Esophagus squamous epithelium (tissue), 5 donors: ENCODE data around the gene FNDC3A. TPM values are rescaled to one million over a fixed set of nuclear protein-coding genes. Genes with fewer than 3 reads are reported as not detected.

Source experiments
- DNase-seq: peaks from one replicate; lab custom pipeline; 2025; lab: John Stamatoyannopoulos, UW
- H3K27ac ChIP-seq, 4 donors: fragments of 200-600 bp; sonication (generic); one replicate each; pipeline ENCODE4 v1.5.1; 2016 to 2019; ENCODE audit warnings: mild to moderate bottlenecking in 1 of 4
- H3K27me3 ChIP-seq, 4 donors: fragments of 200-600 bp; sonication (generic); 1 replicate in 3 of 4; 2 replicates in 1 of 4; pipeline versions ENCODE4 v1.5.1 to v1.6.0; 2017 to 2021; ENCODE audit warnings: antibody characterized with exemption in 1 of 4
- H3K36me3 ChIP-seq, 3 donors: fragments of 200-600 bp; sonication (generic); one replicate each; pipeline ENCODE4 v1.5.1; 2016 to 2019
- H3K4me1 ChIP-seq, 3 donors: fragments of 200-600 bp; sonication (generic); one replicate each; pipeline ENCODE4 v1.5.1; 2017 to 2019
- H3K4me3 ChIP-seq, 4 donors: fragments of 200-600 bp; sonication (generic); 1 replicate in 3 of 4; 2 replicates in 1 of 4; pipeline ENCODE4 v1.5.1; 2016 to 2019; ENCODE audit warnings: mild to moderate bottlenecking in 2 of 4, moderate library complexity in 1 of 4
- H3K9me3 ChIP-seq, 3 donors: fragments of 200-600 bp; sonication (generic); one replicate each; pipeline ENCODE4 v1.5.1; 2016 to 2019
- CTCF ChIP-seq, 6 experiments: fragments of 450-650 bp in 4 of 6; fragments of 200-600 bp in 2 of 6; sonication (generic) in 2 of 6; IDR thresholded peaks; one replicate each; pipeline ENCODE4 v1.5.1; 2016 to 2019; ENCODE audit warnings: antibody characterized with exemption in 6 of 6, mild to moderate bottlenecking in 4 of 6, moderate library complexity in 4 of 6
- POLR2A ChIP-seq, 4 donors: fragments of 450-650 bp; IDR thresholded peaks; one replicate each; pipeline ENCODE4 v1.6.1; 2017; ENCODE audit warnings: antibody characterized with exemption in 4 of 4, mild to moderate bottlenecking in 4 of 4, moderate library complexity in 3 of 4
- WGBS, 2 donors: methylation state at CpG; one replicate each; pipeline ENCODE4 v1.1.5; 2018; 5-methylcytosine and 5-hydroxymethylcytosine counted together
- intact Hi-C: fragments of 100-400 bp; cut with DNase I; formaldehyde crosslinking; loops from one replicate; pipeline ENCODE4 v1.15.0; 2022
- total RNA-seq, 4 donors: library from RNA; depleted of rRNA; stranded (reverse); fragments of >200 nt; gene quantifications; one replicate each; pipeline ENCODE4 v1.1.0, GENCODE V29; 2016
- donor health status: DM: yes; HTN: yes; CAD: no.

The FNDC3A gene
- total RNA-seq, 4 donors from 2014 or later, result 10.0 to 29.8 (median 19.5) TPM

DNA sequence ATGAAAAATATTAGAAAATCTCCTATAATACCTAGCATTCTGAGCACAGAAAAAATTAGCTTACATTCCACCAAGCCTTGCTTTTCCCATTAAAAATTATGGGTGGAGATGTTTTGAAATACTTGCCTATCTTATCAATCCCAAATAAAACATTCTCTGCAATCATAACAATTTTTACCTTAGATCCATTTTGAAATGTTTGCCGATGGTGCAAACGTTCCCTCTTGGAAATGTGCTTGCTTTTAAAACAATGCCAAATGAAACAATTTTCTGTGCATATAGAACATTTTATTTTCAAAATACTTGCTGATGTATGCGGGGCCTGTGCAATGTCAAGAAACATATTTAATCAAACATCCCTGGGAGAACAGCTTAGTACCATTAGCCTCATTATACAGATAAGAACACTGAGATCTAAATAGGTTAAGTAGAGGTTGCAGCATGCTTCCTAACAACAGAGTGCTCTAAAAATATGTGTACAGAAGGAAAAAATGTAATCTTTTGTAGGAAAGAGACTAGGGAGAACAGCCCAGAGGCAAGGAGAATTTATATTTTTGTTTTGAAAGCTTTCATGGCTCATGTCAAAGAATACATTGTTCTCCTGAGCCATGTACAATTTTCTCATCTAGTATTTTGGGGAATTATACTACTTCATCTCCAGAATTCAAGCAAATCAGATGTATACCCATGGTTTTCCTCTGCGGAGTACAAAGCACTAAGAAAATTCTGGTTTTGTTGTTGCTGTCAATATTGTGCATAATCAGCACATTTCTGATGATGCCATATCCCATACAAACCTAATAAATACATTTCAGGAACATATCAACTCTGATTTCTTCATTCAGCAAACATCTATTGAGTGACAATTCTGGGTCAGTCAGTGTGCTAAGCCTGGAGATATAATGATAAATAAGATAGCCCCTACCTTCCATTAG lies 25.9 kb upstream of the FNDC3A start:
- Histone ChIP-seq H3K36me3 (no peaks in the 10 kb centered on the region), H3K27me3 (no peaks in the 10 kb centered on the region), H3K9me3 (no peaks in the 10 kb centered on the region), H3K4me3 (no peak overlapping the region), H3K27ac (no peak overlapping the region), H3K4me1 (no peaks in the 10 kb centered on the region)
- WGBS, 2 donors, result 57 to 67% methylated on average over 4 of the region's 4 CpGs
- no peak for DNase-seq
- intact Hi-C loops, result no loop called here
- TF ChIP-seq POLR2A (IDR thresholded peaks at IDR 0.05) (no peak), CTCF (IDR thresholded peaks at IDR 0.05) (no peak)

GRCh38 chr13:48950501-48950875 lies 25.2 kb upstream of the FNDC3A start:
- Histone ChIP-seq H3K9me3 (no peaks in the 10 kb centered on the region), H3K27me3 (no peaks in the 10 kb centered on the region), H3K4me1 (no peaks in the 10 kb centered on the region), H3K27ac (no peak overlapping the region), H3K4me3 (no peak overlapping the region), H3K36me3 (no peaks in the 10 kb centered on the region)
- WGBS, 2 donors, result 56 to 68% methylated on average over 1 of the region's 1 CpG
- intact Hi-C loops, result no loop called here
- no peak for TF ChIP-seq POLR2A (IDR thresholded peaks at IDR 0.05)
- no peak for TF ChIP-seq CTCF (IDR thresholded peaks at IDR 0.05)
- DNase-seq, result no peak

DNA sequence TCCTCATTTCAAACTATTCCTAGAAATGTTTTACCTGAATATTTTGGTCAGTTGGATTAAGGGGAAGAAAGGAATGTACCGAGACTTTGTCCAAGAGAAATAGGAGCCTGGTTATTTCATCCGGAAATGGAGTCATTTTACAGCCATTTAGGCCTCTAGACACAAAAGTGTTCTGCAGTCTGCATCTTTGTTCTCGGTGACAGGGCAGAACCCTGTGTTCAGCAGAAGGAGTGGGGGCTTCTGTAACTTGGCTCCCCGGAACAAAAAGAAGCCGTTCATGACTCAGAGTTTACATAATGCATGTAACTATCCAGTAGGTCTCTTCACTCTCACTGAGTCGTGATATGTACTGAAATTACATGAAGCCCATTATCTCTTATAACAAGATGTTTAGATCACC lies 21.6 kb upstream of the FNDC3A start:
- H3K9me3 ChIP-seq, result no peaks in the 10 kb centered on the region

DNA sequence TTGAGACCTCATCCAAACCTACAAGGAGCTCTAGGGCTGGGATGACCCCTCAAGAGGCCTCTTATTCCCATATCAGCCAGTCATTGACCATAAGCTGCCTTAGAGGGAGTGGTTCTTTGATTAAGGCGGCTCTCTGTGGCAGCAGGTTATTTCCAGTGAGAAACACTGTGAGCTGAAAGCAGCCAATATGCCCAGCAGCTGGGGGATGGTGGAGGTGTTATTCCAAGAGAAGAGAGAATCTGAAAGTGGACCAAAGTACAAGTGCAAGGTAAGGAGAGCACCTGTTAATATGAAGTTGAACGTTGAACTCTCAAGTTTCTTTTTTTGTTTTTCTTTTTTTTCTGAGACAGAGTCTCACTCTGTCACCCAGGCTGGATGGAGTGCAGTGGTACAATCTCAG lies 20.2 kb upstream of the FNDC3A start:
- 58 to 64% methylated on average over 2 of the region's 2 CpGs for WGBS, 2 donors
- Histone ChIP-seq H3K9me3 (no peaks in the 10 kb centered on the region), H3K4me1 (no peaks in the 10 kb centered on the region), H3K4me3 (no peak overlapping the region), H3K27me3 (no peaks in the 10 kb centered on the region), H3K27ac (no peak overlapping the region), H3K36me3 (no peaks in the 10 kb centered on the region)
- DNase-seq, result no peak
- TF ChIP-seq POLR2A (IDR thresholded peaks at IDR 0.05) (no peak), CTCF (IDR thresholded peaks at IDR 0.05) (no peak)
- intact Hi-C loops, result no loop called here

More for the DNA sequence above, 21.6 kb upstream of the FNDC3A start:
- intact Hi-C loops, result no loop called here
- no peaks in the 10 kb centered on the region for H3K36me3 ChIP-seq
- H3K4me3 ChIP-seq, result no peak overlapping the region
- no peak for DNase-seq
- no peak overlapping the region for H3K27ac ChIP-seq
- no peaks in the 10 kb centered on the region for H3K4me1 ChIP-seq
- TF ChIP-seq POLR2A (IDR thresholded peaks at IDR 0.05) (no peak), CTCF (IDR thresholded peaks at IDR 0.05) (no peak)
- WGBS, 2 donors, result 48 to 68% methylated on average over 6 of the region's 6 CpGs
- no peaks in the 10 kb centered on the region for H3K27me3 ChIP-seq

- Histone ChIP-seq H3K9me3 (no peaks in the 10 kb centered on the region), H3K4me3 (no peak overlapping the region), H3K27me3 (no peaks in the 10 kb centered on the region), H3K36me3 (no peaks in the 10 kb centered on the region), H3K4me1 (no peaks in the 10 kb centered on the region), H3K27ac (no peak overlapping the region)
- intact Hi-C loops, result no loop called here
- TF ChIP-seq POLR2A (IDR thresholded peaks at IDR 0.05) (no peak), CTCF (IDR thresholded peaks at IDR 0.05) (no peak)
- no peak for DNase-seq
- 79 to 85% methylated on average over 2 of the region's 2 CpGs for WGBS, 2 donors
These were observed 14.3 kb upstream of the FNDC3A start for GRCh38 chr13:48961379-48961778.
